GM12878 (cell line): ENCODE data around the gene TM7SF3. TPM values are rescaled to one million over a fixed set of nuclear protein-coding genes. Genes with fewer than 3 reads are reported as not detected.

Source experiments
- CTCF ChIP-seq, 3 experiments: IDR thresholded peaks in 2 of 3; conservative IDR thresholded peaks in 1 of 3; 2 replicates each; pipeline ENCODE4 v1.5.1; 2011; ENCODE audit warnings: low read depth in 3 of 3, low read length in 3 of 3, mild to moderate bottlenecking in 3 of 3, control low read depth in 2 of 3, moderate library complexity in 2 of 3, inconsistent platforms in 1 of 3, mixed read lengths in 1 of 3; ENCODE audit not compliant: control insufficient read depth in 2 of 3, insufficient read depth in 1 of 3; ENCODE audit errors: extremely low read depth in 1 of 3
- ELK1 ChIP-seq: IDR thresholded peaks from 2 replicates; pipeline ENCODE4 v1.6.1; 2012; ENCODE audit warnings: low read depth, low read length, improper control_type of control experiment
- MAX ChIP-seq: IDR thresholded peaks from 2 replicates; pipeline ENCODE4 v1.6.1; 2012; ENCODE audit warnings: low read depth, low read length, improper control_type of control experiment
- NKRF ChIP-seq: fragments of 450-650 bp; conservative IDR thresholded peaks from 2 replicates; pipeline ENCODE4 v1.6.1; 2017; ENCODE audit warnings: mild to moderate bottlenecking, moderate library complexity
- PAX5 ChIP-seq: IDR thresholded peaks from 2 replicates; pipeline ENCODE4 v1.6.1; 2011; ENCODE audit warnings: low read depth, low read length, borderline replicate concordance
- polyA plus RNA-seq, 11 experiments: library from polyadenylated mRNA; depleted of rRNA in 4 of 11; unstranded in 6 of 11; stranded (reverse) in 5 of 11; fragments of >200 nt; fragmentation: Nextera tagmentation in 4 of 11; fragmentation: Illumina TruSeq in 1 of 11; extraction: Ambion mirVana in 4 of 11; extraction: Trizol in 1 of 11; gene quantifications; 1 replicate in 1 of 11; 2 replicates in 10 of 11; pipeline versions ENCODE4 v1.2.1 to v1.2.3, GENCODE V29; 2011 to 2016; ENCODE audit warnings: inconsistent platforms in 2 of 11, missing spikeins in 2 of 11, low read depth in 1 of 11
- total RNA-seq, 4 experiments: library from RNA; depleted of rRNA in 3 of 4; stranded (reverse); fragments of >200 nt in 3 of 4; fragmentation: Illumina TruSeq in 1 of 4; extraction: Trizol in 1 of 4; gene quantifications; 2 replicates each; pipeline versions ENCODE4 v1.2.1 to v1.2.3, GENCODE V29; 2013 to 2021

The TM7SF3 gene
- total and polyA plus RNA-seq, 10 of the 15 experiments (the other 5 are each of a cell fraction or from before 2014, with no cell fraction given), result 31.4 to 341 (median 74.8) TPM

GRCh38 chr12:26987634-26988424 is 26.4 kb downstream of the TM7SF3 start (continued):
- no peak for TF ChIP-seq NKRF
- TF ChIP-seq CTCF (IDR thresholded peaks at IDR 0.05 in 2 of 3, conservative IDR thresholded peaks at IDR 0.05 in 1 of 3; ENCODE audit: control insufficient read depth in 2 of 3, extremely low read depth in 1 of 3, insufficient read depth in 1 of 3, low read depth in 3 of 3, low read length in 3 of 3), result no peak
- no peak for TF ChIP-seq ELK1
- TF ChIP-seq MAX, result no peak
- no peak for TF ChIP-seq PAX5
- TF ChIP-seq, all 136 proteins: peak for 0
